HEK293 (cell line): Measurements from ENCODE around the gene CBR1.

Source experiments
- BCL11A ChIP-seq: fragments of 450-650 bp; formaldehyde crosslinking; IDR thresholded peaks from 2 replicates; pipeline ENCODE4 v1.5.1; 2016; ENCODE audit warnings: low read depth, missing biosample characterization, missing genetic modification characterization
- EGR2 ChIP-seq: fragments of 450-650 bp; formaldehyde crosslinking; IDR thresholded peaks from 2 replicates; pipeline ENCODE4 v1.5.1; 2016; ENCODE audit warnings: low read depth, missing biosample characterization, missing genetic modification characterization
- GFI1B ChIP-seq: fragments of 450-650 bp; formaldehyde crosslinking; IDR thresholded peaks from 2 replicates; pipeline ENCODE4 v1.5.1; 2016; ENCODE audit warnings: missing biosample characterization, missing genetic modification characterization
- HOXD13 ChIP-seq: sonication (generic); formaldehyde crosslinking; IDR thresholded peaks from 2 replicates; pipeline ENCODE4 v1.8.0; 2022; ENCODE audit warnings: missing genetic modification reagents, borderline replicate concordance
- IKZF3 ChIP-seq: fragments of 450-650 bp; IDR thresholded peaks from 2 replicates; pipeline ENCODE4 v1.5.0; 2018; ENCODE audit warnings: missing biosample characterization, mild to moderate bottlenecking, missing genetic modification characterization, moderate library complexity
- KLF8 ChIP-seq: fragments of 450-650 bp; formaldehyde crosslinking; IDR thresholded peaks from 2 replicates; pipeline ENCODE4 v1.5.1; 2016; ENCODE audit warnings: missing biosample characterization, missing genetic modification characterization
- SCRT2 ChIP-seq: fragments of 450-650 bp; formaldehyde crosslinking; IDR thresholded peaks from 2 replicates; pipeline ENCODE4 v1.5.1; 2016; ENCODE audit warnings: missing biosample characterization, missing genetic modification characterization
- SP3 ChIP-seq: fragments of 450-650 bp; formaldehyde crosslinking; IDR thresholded peaks from 2 replicates; pipeline ENCODE4 v1.5.1; 2016; ENCODE audit warnings: missing biosample characterization, missing genetic modification characterization
- TCF7L2 ChIP-seq: IDR thresholded peaks from 2 replicates; pipeline ENCODE4 v1.6.1; 2011; ENCODE audit warnings: low read depth, mild to moderate bottlenecking, inconsistent platforms, low read length, moderate library complexity, borderline replicate concordance
- ZBTB8A ChIP-seq: fragments of 450-650 bp; formaldehyde crosslinking; IDR thresholded peaks from 2 replicates; pipeline ENCODE4 v1.5.1; 2016; ENCODE audit warnings: missing biosample characterization, missing genetic modification characterization
- ZIC2 ChIP-seq: fragments of 450-650 bp; formaldehyde crosslinking; IDR thresholded peaks from 2 replicates; pipeline ENCODE4 v1.5.1; 2016; ENCODE audit warnings: missing biosample characterization, missing genetic modification characterization
- ZNF121 ChIP-seq: fragments of 450-650 bp; formaldehyde crosslinking; IDR thresholded peaks from 2 replicates; pipeline ENCODE4 v1.5.1; 2016; ENCODE audit warnings: missing biosample characterization, missing genetic modification characterization
- ZNF138 ChIP-seq: fragments of 450-650 bp; formaldehyde crosslinking; IDR thresholded peaks from 2 replicates; pipeline ENCODE4 v1.5.1; 2016; ENCODE audit warnings: missing biosample characterization, missing genetic modification characterization, borderline replicate concordance
- ZNF2 ChIP-seq: fragments of 450-650 bp; formaldehyde crosslinking; IDR thresholded peaks from 2 replicates; pipeline ENCODE4 v1.5.1; 2016; ENCODE audit warnings: missing biosample characterization, missing genetic modification characterization
- ZNF202 ChIP-seq: fragments of 450-650 bp; formaldehyde crosslinking; IDR thresholded peaks from 2 replicates; pipeline ENCODE4 v1.5.1; 2016; ENCODE audit warnings: missing biosample characterization, missing genetic modification characterization, borderline replicate concordance
- ZNF221 ChIP-seq: fragments of 450-650 bp; formaldehyde crosslinking; IDR thresholded peaks from 2 replicates; pipeline ENCODE4 v1.5.1; 2017; ENCODE audit warnings: missing biosample characterization, missing genetic modification characterization, borderline replicate concordance
- ZNF350 ChIP-seq: fragments of 450-650 bp; formaldehyde crosslinking; IDR thresholded peaks from 2 replicates; pipeline ENCODE4 v1.5.0; 2017; ENCODE audit warnings: missing biosample characterization, mild to moderate bottlenecking, missing genetic modification characterization
- ZNF404 ChIP-seq: fragments of 450-650 bp; formaldehyde crosslinking; IDR thresholded peaks from 2 replicates; pipeline ENCODE4 v1.5.1; 2017; ENCODE audit warnings: missing biosample characterization, missing genetic modification characterization
- ZNF423 ChIP-seq: fragments of 450-650 bp; formaldehyde crosslinking; IDR thresholded peaks from 2 replicates; pipeline ENCODE4 v1.5.1; 2016; ENCODE audit warnings: missing biosample characterization, missing genetic modification characterization
- ZNF544 ChIP-seq: fragments of 450-650 bp; formaldehyde crosslinking; IDR thresholded peaks from 2 replicates; pipeline ENCODE4 v1.5.0; 2017; ENCODE audit warnings: missing biosample characterization, missing genetic modification characterization
- ZNF548 ChIP-seq: fragments of 450-650 bp; formaldehyde crosslinking; IDR thresholded peaks from 2 replicates; pipeline ENCODE4 v1.5.1; 2016; ENCODE audit warnings: missing biosample characterization, missing genetic modification characterization
- ZNF549 ChIP-seq: fragments of 450-650 bp; IDR thresholded peaks from 2 replicates; pipeline ENCODE4 v1.5.1; 2018; ENCODE audit warnings: missing biosample characterization, missing genetic modification characterization, mild to moderate bottlenecking, inconsistent platforms, moderate library complexity
- ZNF558 ChIP-seq: fragments of 450-650 bp; formaldehyde crosslinking; IDR thresholded peaks from 2 replicates; pipeline ENCODE4 v1.5.1; 2016; ENCODE audit warnings: missing biosample characterization, missing genetic modification characterization
- ZNF560 ChIP-seq: fragments of 450-650 bp; formaldehyde crosslinking; IDR thresholded peaks from 2 replicates; pipeline ENCODE4 v1.5.1; 2017; ENCODE audit warnings: missing biosample characterization, missing genetic modification characterization, borderline replicate concordance
- ZNF561 ChIP-seq: fragments of 450-650 bp; IDR thresholded peaks from 2 replicates; pipeline ENCODE4 v1.5.1; 2018; ENCODE audit warnings: missing biosample characterization, missing genetic modification characterization, borderline replicate concordance
- ZNF585B ChIP-seq: fragments of 450-650 bp; formaldehyde crosslinking; IDR thresholded peaks from 2 replicates; pipeline ENCODE4 v1.5.1; 2016; ENCODE audit warnings: missing biosample characterization, missing genetic modification characterization
- ZNF843 ChIP-seq: fragments of 450-650 bp; formaldehyde crosslinking; IDR thresholded peaks from 2 replicates; pipeline ENCODE4 v1.5.1; 2016; ENCODE audit warnings: missing biosample characterization, missing genetic modification characterization
- ZSCAN30 ChIP-seq: fragments of 450-650 bp; IDR thresholded peaks from 2 replicates; pipeline ENCODE4 v1.5.1; 2018; ENCODE audit warnings: missing biosample characterization, mild to moderate bottlenecking, missing genetic modification characterization, moderate library complexity
- TF ChIP-seq, protein P1 (sequence below): fragments of 450-650 bp; formaldehyde crosslinking; IDR thresholded peaks from 2 replicates; pipeline ENCODE4 v1.5.1; 2017; ENCODE audit warnings: missing biosample characterization, missing genetic modification characterization
- TF ChIP-seq, protein P2 (sequence below): fragments of 450-650 bp; formaldehyde crosslinking; IDR thresholded peaks from 2 replicates; pipeline ENCODE4 v1.5.1; 2016; ENCODE audit warnings: missing biosample characterization, missing genetic modification characterization
- TF ChIP-seq, protein P3 (sequence below): fragments of 450-650 bp; IDR thresholded peaks from 2 replicates; pipeline ENCODE4 v1.5.1; 2018; ENCODE audit warnings: missing biosample characterization, missing genetic modification characterization
- TF ChIP-seq, protein P4 (sequence below): fragments of 450-650 bp; formaldehyde crosslinking; IDR thresholded peaks from 2 replicates; pipeline ENCODE4 v1.5.1; 2017; ENCODE audit warnings: missing biosample characterization, mild to moderate bottlenecking, missing genetic modification characterization, moderate library complexity

The CBR1 gene

GRCh38 chr21:36060159-36060921 lies 9.5 kb upstream of the CBR1 start, which contains the start of gene SETD4 (continued):
- TF ChIP-seq, protein P1, sequence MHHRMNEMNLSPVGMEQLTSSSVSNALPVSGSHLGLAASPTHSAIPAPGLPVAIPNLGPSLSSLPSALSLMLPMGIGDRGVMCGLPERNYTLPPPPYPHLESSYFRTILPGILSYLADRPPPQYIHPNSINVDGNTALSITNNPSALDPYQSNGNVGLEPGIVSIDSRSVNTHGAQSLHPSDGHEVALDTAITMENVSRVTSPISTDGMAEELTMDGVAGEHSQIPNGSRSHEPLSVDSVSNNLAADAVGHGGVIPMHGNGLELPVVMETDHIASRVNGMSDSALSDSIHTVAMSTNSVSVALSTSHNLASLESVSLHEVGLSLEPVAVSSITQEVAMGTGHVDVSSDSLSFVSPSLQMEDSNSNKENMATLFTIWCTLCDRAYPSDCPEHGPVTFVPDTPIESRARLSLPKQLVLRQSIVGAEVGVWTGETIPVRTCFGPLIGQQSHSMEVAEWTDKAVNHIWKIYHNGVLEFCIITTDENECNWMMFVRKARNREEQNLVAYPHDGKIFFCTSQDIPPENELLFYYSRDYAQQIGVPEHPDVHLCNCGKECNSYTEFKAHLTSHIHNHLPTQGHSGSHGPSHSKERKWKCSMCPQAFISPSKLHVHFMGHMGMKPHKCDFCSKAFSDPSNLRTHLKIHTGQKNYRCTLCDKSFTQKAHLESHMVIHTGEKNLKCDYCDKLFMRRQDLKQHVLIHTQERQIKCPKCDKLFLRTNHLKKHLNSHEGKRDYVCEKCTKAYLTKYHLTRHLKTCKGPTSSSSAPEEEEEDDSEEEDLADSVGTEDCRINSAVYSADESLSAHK = no peak
- TF ChIP-seq ZBTB8A (tag by site-specific recombination) (peak; percentile 59), ZNF121 (no peak), ZNF423 (tag by site-specific recombination) (no peak), IKZF3 (no peak), HOXD13 (CRISPR knock-in tag) (no peak), KLF8 (tag by site-specific recombination) (peak; percentile 95), ZNF549 (no peak), BCL11A (tag by site-specific recombination) (0 out of 2 replicates have a peak, but pooled peaks have one; percentile 24), ZNF560 (tag by site-specific recombination) (no peak), ZNF138 (no peak), ZNF2 (tag by site-specific recombination) (peak; percentile 53; the same call in 1 of the 2 replicates), ZNF561 (tag by site-specific recombination) (peak; percentile 13; the same call in 1 of the 2 replicates), ZNF585B (tag by site-specific recombination) (no peak), SP3 (tag by site-specific recombination) (peak; percentile 91), ZNF544 (tag by site-specific recombination) (no peak), ZNF404 (tag by site-specific recombination) (no peak), ZNF202 (tag by site-specific recombination) (no peak), ZIC2 (tag by site-specific recombination) (peak; percentile 71), SCRT2 (tag by site-specific recombination) (no peak), ZNF350 (tag by site-specific recombination) (no peak), ZNF558 (tag by site-specific recombination) (no peak), ZNF221 (tag by site-specific recombination) (no peak), ZSCAN30 (tag by site-specific recombination) (0 out of 2 replicates have a peak, but pooled peaks have one; percentile 8), ZNF548 (no peak), ZNF843 (tag by site-specific recombination) (no peak), TCF7L2 (no peak), GFI1B (tag by site-specific recombination) (no peak), EGR2 (tag by site-specific recombination) (peak; percentile 95)
- TF ChIP-seq, protein P2, sequence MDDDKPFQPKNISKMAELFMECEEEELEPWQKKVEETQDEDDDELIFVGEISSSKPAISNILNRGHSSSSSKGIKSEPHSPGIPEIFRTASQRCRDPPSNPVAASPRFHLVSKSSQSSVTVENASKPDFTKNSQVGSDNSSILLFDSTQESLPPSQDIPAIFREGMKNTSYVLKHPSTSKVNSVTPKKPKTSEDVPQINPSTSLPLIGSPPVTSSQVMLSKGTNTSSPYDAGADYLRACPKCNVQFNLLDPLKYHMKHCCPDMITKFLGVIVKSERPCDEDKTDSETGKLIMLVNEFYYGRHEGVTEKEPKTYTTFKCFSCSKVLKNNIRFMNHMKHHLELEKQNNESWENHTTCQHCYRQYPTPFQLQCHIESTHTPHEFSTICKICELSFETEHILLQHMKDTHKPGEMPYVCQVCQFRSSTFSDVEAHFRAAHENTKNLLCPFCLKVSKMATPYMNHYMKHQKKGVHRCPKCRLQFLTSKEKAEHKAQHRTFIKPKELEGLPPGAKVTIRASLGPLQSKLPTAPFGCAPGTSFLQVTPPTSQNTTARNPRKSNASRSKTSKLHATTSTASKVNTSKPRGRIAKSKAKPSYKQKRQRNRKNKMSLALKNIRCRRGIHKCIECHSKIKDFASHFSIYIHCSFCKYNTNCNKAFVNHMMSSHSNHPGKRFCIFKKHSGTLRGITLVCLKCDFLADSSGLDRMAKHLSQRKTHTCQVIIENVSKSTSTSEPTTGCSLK (tag by site-specific recombination) = no peak
- TF ChIP-seq, protein P3, sequence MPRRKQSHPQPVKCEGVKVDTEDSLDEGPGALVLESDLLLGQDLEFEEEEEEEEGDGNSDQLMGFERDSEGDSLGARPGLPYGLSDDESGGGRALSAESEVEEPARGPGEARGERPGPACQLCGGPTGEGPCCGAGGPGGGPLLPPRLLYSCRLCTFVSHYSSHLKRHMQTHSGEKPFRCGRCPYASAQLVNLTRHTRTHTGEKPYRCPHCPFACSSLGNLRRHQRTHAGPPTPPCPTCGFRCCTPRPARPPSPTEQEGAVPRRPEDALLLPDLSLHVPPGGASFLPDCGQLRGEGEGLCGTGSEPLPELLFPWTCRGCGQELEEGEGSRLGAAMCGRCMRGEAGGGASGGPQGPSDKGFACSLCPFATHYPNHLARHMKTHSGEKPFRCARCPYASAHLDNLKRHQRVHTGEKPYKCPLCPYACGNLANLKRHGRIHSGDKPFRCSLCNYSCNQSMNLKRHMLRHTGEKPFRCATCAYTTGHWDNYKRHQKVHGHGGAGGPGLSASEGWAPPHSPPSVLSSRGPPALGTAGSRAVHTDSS (tag by site-specific recombination) = no peak
- TF ChIP-seq, protein P4, sequence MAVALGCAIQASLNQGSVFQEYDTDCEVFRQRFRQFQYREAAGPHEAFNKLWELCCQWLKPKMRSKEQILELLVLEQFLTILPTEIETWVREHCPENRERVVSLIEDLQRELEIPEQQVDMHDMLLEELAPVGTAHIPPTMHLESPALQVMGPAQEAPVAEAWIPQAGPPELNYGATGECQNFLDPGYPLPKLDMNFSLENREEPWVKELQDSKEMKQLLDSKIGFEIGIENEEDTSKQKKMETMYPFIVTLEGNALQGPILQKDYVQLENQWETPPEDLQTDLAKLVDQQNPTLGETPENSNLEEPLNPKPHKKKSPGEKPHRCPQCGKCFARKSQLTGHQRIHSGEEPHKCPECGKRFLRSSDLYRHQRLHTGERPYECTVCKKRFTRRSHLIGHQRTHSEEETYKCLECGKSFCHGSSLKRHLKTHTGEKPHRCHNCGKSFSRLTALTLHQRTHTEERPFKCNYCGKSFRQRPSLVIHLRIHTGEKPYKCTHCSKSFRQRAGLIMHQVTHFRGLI (tag by site-specific recombination) = no peak
